ENCODE data around the gene CYP27C1.

The CYP27C1 gene

GRCh38 chr2:127139766-127140165 lies 80.3 kb downstream of the CYP27C1 start:
- DNase-seq (ENCODE audit: low read depth): no peak
- no peak overlapping the region for H3K4me3 ChIP-seq (ENCODE audit: low read depth, low read length)
- no peak for TF ChIP-seq CTCF (IDR thresholded peaks at IDR 0.05; ENCODE audit: insufficient read depth, low read depth, low read length, missing control alignments)

GRCh38 chr2:127138281-127138680 lies 81.8 kb downstream of the CYP27C1 start:
- no peak for DNase-seq (ENCODE audit: low read depth)
- H3K4me3 ChIP-seq (ENCODE audit: low read depth, low read length): no peak overlapping the region
- no peak for TF ChIP-seq CTCF (IDR thresholded peaks at IDR 0.05; ENCODE audit: insufficient read depth, low read depth, low read length, missing control alignments)

GRCh38 chr2:127137741-127138140 lies 82.4 kb downstream of the CYP27C1 start:
- no peak for TF ChIP-seq CTCF (IDR thresholded peaks at IDR 0.05; ENCODE audit: insufficient read depth, low read depth, low read length, missing control alignments)
- DNase-seq (ENCODE audit: low read depth): no peak
- H3K4me3 ChIP-seq (ENCODE audit: low read depth, low read length): no peak overlapping the region

GRCh38 chr2:127137225-127137624 lies 82.9 kb downstream of the CYP27C1 start:
- no peak for DNase-seq (ENCODE audit: low read depth)
- no peak for TF ChIP-seq CTCF (IDR thresholded peaks at IDR 0.05; ENCODE audit: insufficient read depth, low read depth, low read length, missing control alignments)
- no peak overlapping the region for H3K4me3 ChIP-seq (ENCODE audit: low read depth, low read length)

GRCh38 chr2:127134833-127135830 lies 85.0 kb downstream of the CYP27C1 start:
- DNase-seq (ENCODE audit: low read depth): no peak
- H3K4me3 ChIP-seq (ENCODE audit: low read depth, low read length): no peak overlapping the region
- no peak for TF ChIP-seq CTCF (IDR thresholded peaks at IDR 0.05; ENCODE audit: insufficient read depth, low read depth, low read length, missing control alignments)

GRCh38 chr2:127134235-127134634 lies 85.9 kb downstream of the CYP27C1 start:
- DNase-seq (ENCODE audit: low read depth): no peak
- no peak for TF ChIP-seq CTCF (IDR thresholded peaks at IDR 0.05; ENCODE audit: insufficient read depth, low read depth, low read length, missing control alignments)
- no peak overlapping the region for H3K4me3 ChIP-seq (ENCODE audit: low read depth, low read length)
